GM04503 (cell line): ENCODE data around the gene C2orf72.
"Not testable (repeated sequence)": the region's sequence is repeated elsewhere in the genome, so short reads cannot be mapped to it uniquely, and the experiment has no call there.

Source experiments
- DNase-seq: peaks from one replicate; pipeline ENCODE4 v3.0.0-alpha.2; 2012; ENCODE audit warnings: low read depth

Gene C2orf72

DNA sequence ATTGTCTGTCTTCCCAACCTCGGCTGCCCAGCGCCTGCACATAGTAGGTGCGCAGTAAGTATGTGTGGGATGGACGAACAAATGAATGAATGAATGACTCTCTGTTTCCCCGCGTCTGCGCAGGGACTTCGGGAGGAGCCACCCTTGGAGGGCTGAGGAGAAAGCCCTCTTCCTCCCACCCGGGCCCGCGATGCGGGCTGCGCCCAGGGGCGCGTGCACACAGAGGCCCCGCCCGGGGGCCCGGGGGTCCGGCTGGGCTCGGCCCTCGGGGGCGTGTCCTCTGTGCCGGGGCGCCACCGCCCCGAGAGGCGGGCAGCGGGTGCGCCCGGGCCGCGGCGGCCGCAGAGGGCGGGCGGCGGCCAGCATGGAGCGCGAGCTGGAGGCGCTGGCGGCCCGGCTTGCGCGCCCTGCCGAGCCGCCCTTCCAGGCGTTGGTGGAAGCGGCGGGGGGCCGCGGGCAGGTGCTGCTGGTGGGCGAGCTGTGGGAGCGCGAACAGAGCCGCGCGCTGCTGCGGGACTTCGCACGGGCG, at the start of gene C2orf72:
TSS of gene C2orf72 (plus strand) at position 322 of the 529 bp plus-strand sequence. CDS start at position 365, 43 bp downstream.
- no peak for DNase-seq

DNA sequence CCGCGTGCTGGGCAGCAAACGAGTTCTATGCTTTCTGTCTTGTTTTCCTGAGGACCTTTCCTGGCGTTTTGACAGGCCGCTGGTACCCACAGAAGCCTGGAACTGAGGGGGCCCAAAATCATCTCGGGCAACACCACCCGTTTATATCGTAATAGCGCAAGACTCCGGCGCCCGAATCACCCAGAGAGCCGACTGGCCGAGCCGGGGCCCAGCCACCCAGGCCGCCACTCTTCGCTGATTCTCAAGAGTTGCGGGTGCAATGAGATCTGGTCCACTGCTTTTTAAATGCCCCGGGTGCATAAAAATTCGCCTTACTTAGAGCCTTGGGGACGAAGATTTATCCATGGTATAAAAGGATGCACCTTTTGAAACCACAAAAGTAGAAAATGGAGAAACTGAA, 47.6 kb upstream of the C2orf72 start:
- DNase-seq = no peak

DNA sequence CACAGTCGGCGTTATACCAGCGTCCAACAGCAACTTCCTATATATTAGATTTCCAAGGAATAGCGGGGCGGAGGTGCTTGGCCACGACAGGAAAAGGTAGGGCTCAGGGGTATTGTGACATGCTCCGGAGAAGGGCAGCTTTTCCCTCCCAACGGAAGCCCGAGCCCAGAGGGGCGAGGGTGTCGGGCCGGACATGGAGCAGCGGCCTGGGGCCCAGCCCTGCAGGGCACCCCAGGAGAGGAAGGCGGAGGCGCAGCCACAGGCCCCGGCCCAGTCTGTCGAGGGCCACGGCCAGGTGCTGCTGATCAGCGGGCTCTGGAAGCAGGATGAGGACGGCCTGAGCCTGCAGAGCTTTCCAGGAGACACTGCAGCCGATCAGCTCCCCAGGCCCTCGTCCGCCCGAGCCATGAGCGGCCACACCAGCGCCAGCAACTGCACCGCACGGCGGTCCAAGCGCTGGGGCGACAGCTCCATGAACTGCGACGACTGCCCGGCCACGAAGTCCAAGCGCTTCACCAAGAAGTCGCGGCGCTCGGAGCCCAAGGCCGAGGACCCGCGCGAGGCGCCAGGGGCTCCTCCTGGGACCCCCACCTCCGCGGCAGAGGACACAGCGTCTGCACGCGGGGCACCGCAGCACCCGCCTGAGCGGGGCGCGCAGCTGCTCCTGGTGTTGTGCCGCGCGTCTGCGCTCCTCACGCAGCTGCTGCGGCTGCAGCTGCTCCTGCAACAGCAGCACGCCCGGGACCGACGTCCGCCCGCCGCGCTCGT, 47.0 kb upstream of the C2orf72 start:
- no peak for DNase-seq

DNA sequence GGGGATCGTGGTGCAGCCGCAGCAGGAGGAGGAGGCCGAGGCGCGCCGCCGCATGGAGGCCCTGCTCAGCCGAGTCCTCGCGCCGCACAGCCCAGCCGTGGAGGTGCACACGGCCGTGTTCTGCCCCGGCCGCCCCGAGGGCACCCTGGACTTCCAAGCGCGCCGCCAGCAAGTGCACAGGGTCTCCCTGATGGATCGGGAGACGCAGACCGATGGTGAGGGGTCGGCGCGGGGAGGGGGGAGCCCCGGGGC, 46.5 kb upstream of the C2orf72 start:
- DNase-seq = no peak

DNA sequence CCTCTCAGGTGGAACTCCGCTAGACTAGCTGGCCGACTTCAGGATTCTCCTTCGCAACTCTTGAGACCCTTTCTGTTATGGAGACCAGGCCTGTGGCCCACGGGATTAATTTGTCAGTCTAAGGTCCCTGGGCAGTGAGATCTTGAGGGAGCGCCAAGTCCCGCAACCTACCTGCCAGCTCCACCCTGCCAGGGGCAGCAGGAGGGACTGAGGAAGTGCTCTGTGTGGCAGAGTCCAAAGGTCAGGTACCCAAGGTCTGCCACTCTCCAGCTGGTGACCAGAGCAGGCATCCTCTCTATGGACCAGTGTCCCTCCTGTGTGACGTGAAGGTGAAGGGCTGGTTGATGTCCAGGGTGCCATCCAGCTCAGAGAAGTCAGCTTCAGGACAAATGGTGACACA, 45.7 kb upstream of the C2orf72 start:
- DNase-seq = no peak

DNA sequence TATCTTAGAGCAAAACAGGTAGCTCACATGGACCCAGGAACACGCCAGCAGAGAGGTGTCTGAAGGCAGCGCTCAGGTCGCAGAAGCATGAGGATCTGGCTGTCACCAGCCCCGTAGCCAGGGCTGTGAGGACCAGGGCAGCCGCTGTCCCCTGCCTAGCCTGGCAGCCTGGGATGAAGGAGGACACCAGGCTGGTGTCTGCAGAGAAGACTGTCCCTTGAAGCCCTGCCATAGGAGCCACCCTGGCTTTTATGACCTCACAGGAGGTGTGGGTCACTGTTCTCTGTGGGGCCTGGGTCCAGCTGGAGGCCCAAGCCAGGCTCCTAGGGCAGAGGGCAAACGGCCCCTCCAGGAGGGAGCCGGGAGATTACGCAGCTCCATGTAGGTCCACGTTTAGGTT, 41.5 kb upstream of the C2orf72 start, which contains the start of gene SPATA3:
TSS of gene SPATA3 (plus strand) at position 301 of the 400 bp plus-strand sequence. CDS start 113 bp downstream, outside the sequence.
- DNase-seq = no peak

DNA sequence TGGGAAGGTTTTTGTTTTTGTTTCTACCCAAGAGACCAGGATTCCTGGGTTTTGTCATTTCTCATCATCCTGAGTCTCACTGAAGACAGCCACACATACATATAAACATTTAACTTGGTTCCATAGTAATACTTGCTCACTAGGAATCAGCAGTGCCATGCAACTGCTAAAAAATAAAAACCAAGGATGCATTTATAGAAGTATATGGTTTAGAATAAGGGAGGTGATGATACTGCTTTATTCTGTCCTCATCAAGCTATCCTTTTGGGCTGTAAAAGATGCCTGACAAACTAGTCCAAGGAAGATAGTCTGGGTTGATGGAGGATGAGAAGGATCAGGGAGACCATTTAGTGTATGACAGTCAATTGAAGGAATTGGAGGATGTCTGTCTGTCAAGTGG, 40.7 kb upstream of the C2orf72 start:
- no peak for DNase-seq

DNA sequence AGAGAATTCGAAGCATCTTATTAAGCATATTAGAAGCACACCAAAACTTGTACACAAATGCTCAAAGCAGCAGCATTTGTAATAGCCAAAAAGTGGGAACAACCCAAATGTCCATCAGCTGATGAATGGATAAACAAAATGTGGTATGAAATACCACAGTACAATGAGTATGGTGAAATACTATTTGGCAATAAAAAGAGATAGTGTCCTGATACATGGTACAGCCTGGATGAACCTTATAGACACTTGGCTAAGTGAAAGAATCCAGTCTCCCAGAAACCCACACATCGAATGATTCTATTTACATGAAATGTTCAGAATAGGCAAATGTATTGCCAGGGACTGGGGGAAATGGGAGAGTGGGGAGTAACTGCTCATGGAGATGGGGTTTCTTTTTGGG, 38.4 kb upstream of the C2orf72 start:
- DNase-seq = no peak

DNA sequence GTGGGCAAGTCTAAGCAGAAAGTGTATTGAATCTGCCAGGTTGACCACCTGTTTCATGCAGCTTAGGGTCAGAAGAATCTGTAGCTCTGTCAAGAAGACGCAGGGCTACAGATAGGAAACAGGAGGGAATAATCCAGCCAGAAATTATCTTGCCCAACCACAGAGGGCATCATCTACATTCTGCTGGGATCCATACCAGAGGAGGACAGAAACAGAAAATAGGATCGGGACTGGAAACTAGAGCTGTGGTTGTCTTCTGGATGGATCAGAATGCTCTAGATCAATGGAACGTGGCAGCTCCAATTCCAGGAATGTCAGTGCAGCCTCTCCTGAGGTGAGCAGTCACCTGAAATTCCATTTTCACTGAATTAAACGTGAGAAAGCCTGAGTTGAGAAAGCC, 37.8 kb upstream of the C2orf72 start:
- DNase-seq = no peak

DNA sequence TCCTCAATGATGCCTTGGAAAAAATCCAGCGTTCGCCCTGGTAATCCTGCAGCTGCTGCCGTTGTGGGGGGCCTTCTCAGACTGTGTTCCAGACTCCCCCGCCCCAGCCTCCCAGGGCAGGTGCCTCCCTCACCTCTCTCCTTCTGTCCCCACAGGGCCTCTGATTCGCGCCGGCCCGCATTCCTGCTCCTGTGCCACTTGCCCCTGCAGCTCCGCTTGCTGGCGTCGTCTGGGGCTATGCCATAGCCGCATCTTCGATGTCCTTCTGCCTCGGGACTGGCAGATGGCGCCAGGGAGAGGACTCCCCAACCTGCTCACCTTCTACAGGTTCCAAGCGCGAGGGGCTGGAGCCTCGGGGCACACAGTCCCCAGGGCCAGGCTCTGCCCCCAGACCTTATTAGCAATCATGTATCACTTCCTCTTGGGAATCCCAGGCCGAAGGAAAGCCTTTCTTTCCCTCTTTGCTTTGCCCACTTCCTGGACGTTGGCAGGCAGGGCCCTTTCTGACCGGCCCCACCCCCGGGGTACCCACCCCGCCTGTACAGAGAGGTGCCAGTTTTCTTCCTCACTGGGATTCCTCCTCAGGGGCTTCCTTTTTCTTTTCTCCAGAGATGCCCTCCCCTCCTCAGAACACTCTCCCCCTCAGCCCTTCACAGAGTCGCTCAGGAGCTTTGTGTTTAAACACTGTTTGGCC, 37.0 kb upstream of the C2orf72 start:
- no peak for DNase-seq

DNA sequence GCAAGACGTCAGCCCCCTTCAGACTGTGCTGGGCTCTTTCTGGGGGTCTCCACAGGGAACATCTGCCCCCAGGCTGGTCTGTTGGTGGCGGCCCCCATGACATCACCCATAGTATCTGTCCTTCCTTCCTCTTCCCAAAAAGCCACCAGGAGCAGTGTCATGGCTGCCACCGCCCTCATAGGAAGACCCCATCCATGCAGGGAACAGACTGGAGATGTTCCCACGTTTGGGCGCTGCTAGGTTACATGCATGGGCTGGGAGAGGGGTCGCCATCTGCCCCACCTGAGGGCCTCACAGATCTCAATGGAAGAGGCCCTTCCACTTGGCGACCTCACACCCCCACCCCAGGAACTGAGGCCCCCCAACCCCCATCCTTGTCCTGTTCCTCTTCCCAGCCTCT, 36.3 kb upstream of the C2orf72 start:
- DNase-seq = no peak

DNA sequence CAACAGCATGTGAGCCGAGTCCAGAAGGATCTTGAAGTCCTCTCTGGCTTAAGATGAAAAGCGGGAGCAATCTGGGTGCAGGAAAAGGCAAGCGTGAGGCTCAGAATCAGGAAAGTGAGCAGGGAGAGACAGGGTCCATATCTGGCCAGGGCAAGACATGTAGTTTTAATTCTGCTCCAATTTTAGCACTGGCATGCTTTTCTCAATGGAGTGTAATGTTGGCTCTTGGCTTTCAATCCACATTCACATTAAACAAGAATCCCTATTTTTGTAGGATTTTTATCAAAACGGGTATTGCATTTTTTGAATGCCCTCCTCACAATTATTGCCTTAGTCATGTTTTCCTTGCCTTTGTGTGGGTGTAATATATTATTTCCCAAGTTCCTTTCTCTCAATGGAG, 35.4 kb upstream of the C2orf72 start:
- no peak for DNase-seq

DNA sequence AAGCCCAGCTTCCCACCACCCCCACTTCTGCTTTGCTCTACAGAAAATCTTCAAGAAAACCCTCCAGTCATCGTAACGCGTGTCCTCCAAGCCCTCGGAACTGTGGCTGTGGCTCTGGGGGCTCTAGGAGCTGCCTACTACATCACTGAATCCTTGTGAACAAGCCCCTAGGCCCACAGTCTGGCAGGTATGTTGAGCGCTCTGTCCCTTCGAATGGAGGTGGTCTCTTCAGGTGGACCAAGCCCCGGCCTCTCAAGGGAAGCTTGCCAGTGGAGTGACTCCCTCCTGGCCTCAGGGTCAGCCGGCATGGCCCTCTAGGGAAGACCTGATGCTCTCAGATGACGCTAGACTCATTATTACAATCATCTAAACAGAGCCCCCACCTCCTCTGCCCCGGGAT, 34.7 kb upstream of the C2orf72 start:
- no peak for DNase-seq

DNA sequence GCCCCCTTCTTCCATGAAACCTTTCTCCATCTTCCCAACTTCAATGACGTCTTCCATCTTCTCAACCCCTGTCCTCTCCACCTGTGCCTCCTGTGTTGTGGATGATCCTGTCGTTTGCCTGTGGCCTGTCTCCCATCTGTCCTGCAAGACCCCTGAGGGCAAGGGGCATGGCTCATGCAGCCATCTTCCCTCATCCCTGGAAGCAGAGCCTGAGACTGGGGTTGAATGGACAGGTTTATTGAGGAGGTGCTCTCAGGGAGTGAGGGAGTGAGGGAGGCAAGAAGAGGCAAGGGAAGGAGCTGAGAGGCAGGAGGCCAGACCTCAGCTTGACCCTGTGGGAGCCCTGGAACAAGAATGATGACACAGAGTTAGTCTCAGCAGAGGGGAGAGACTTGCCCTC, 34.1 kb upstream of the C2orf72 start:
- no peak for DNase-seq

DNA sequence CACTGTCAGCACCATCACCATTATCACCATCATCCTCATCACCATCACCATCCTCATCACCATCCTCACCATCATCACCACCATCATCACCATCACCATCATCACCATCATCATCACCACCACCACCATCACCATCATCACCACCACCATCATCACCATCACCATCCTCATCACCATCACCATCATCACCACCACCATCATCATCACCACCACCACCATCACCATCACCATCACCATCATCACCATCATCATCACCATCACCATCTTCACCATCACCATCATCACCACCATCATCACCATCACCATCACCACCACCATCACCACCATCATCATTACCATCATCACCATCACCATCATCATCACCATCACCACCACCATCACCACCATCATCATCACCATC, 32.4 kb upstream of the C2orf72 start:
- not testable (repeated sequence) for DNase-seq

DNA sequence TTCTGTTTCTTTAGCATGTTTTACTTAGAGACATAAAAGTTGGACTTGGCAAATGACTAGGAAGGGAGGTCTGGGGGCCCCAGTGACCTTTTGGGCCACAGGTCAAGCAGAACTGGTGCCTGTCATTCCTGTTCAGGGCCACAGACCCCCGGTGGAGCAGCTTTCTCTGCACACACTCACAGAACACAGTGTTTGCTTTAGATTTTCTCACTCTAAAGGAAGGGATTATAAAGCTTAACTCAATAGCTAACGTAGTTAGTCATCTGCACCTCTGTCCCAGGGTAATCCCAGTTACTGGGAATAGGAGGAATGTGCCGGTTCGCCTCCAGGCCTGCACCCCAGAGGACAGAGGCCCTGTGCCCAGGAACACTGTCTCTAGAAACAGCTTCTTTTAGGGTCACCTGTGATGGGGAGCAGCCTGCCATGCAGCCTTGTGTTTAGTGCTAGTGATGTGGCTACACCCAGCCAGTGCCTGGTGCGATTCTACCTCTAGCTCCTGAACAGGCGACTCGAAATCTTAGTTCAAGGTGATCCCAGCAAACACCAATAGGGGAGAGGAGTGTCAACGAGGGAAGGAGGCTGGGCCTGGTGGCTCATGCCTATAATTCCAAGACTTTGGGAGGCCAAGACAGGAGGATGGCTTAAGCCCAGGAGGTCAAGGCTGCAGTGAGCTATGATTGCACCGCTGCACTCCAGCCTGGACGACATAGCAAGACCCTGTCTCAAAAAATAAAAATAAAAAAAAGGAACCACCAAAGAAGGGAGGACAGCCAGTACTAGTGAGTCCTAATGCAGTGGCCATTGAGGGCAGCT, 29.8 kb upstream of the C2orf72 start:
- no peak for DNase-seq

DNA sequence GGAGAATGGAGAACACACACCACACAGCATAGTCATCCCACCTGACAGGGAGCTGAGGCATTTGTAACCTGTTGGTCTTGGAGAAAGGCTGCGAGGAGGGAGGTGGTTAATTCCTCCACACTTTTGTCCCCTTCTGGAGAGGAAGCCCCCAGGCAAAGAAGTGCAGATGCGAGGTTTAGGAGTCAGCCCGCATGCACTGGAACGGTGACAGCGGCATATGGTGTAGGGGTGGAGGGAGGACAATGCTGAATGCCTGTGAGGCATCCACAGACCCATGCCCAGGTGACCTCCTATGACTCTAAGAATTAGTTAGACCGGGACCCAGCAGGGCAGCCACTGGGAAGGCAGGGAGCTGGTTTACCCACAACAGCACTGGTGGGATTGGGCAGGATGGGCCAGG, 29.2 kb upstream of the C2orf72 start:
- DNase-seq = no peak

DNA sequence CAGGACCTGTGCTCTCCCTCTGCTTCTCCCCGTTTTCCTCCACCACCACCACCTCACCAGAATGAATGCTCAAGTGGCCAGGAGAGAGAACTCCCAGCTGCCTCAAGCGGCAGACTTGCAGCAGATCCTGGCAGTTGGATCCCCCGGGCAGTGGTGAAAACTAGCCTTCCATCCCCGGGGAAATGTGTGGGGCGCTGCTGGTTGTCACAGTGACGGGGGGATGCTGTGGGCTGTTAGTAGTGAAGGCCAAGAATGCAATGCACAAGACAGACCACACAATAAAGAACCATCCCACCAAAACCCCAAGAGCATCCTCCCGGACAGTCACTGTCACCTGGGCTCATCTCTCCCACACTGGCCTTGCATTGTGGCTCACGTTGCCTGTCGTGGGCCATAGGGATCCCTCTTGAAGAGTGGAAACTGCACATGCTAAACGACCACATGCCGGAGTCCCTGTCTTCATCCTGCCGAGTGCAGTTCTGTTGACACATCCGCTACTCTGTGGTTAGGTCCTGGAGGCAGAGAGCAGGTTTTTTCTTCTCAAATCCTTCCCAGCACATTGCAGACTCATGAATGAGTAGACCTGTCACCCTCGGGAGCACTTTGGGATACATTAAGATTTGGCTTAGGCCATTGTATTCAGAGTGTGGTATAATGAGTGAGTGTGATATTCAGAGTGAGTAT, 27.9 kb upstream of the C2orf72 start:
- DNase-seq = no peak

DNA sequence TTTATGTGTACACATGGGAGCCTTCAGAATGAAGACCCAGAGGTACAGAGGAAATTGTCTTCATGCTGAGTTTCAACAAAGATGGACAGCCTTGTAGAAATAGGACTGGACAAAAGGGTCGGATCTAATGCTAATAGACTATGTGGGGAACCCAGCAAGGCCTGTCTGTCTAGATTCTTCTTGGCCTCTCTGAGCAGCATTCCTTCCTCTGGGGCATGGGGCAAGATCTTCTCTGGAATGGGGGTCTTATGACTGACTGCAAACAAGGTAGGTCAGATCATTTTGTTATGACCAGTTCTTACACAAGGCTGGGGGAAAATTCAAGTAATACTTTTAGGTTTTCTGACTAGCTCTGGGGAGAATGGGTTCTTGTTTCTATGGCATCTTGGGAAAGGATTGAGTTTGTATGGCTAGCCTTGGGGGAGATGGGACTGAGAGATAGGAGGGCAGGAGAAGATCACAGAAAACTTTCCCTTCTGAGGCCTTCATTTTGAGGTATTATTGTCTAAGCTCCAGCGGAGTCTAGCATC, 27.1 kb upstream of the C2orf72 start:
- no peak for DNase-seq

DNA sequence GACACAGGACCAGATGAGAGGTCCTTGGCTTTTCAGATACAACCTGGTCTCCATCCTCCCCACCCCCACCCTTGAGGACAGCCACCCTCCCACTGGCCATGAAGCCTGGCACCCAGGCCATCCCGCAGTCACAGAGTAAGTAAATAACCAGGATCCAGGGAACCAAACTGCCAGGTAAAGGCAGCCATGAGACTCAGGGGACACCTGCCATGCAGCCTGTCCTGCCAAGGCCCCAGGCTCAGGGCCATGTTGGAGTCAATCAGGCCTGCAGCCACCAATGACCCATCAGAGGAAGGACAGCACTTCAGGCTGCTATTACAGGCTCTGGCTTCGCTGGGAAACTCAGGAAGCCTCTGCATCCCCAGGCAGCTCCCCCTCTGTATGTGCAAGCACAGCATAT, 25.8 kb upstream of the C2orf72 start:
- DNase-seq = no peak

DNA sequence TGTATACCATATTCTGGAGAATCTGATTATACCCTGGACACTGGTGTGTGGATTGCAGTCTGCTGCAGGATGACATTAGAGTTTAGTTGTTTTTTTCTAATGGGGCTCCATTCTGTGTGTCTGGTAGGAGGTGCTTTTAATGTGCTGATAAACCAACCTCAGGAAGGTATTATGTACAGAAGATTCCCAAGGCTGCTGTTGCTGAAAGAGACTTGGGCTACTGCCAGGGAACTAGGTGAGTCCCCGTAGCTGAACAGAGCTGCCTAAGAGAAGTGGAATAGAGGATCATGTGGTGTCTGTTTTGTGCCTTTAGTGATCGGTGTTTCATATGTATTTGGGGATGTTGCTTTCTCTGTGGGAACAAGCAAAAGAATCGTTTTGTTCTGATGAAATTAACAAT, 24.9 kb upstream of the C2orf72 start:
- no peak for DNase-seq

DNA sequence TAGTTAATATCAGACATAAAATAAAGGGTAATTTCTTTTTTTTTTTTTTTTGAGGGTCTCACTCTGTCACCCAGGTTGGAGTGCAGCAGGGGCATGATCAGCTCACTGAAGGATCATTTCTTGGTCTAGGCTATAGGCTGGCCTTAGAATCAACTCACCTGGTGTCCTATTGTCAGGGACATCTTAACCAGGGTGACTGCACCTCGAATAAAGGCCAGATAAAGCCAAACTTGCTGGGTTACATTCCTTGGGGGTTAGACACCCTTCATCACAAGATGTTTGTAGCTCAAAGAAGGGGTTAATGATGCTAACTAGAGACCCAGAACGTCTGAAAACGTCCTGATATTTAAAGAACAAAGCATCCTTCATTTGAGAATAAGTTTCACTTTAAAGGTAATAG, 23.5 kb upstream of the C2orf72 start:
- no peak for DNase-seq
